ENCODE measurements around the gene LSM14A. TPM values are rescaled to one million over a fixed set of nuclear protein-coding genes. Genes with fewer than 3 reads are reported as not detected.
A peak's percentile ranks its signal among the peaks of the same experiment; 100 is the strongest.

Gene LSM14A
- total and polyA plus RNA-seq, 2 of the 8 experiments (the other 6 are each of a cell fraction or from before 2014, with no cell fraction given) = 117 to 195 TPM

GRCh38 chr19:34225659-34226015 lies 53.3 kb downstream of the LSM14A start:
- Histone ChIP-seq H3K18ac (ENCODE audit: extremely low read depth, low read length) (no peak overlapping the region), H4K20me1 (replicated peaks in 1 of 2; ENCODE audit: control insufficient read depth in 1 of 2, insufficient read depth in 2 of 2, low read length in 2 of 2) (peaks cover 2 to 5% of the 10 kb centered on the region in 2 experiments), H3K36me3 (ENCODE audit: control insufficient read depth in 2 of 4, insufficient read depth in 4 of 4, low read length in 3 of 4) (peaks cover 25 to 93% (median 43%) of the 10 kb centered on the region in 4 experiments), H2BK15ac (ENCODE audit: low read length) (no peak overlapping the region), H3K27ac (ENCODE audit: low read depth, low read length) (no peak overlapping the region), H4K5ac (ENCODE audit: insufficient read length, low read depth, low read length) (no peak overlapping the region), H3K4ac (replicated peaks; ENCODE audit: insufficient read length, low read depth, low read length) (no peak overlapping the region), H3K9ac (replicated peaks in 1 of 4; ENCODE audit: extremely low read depth in 1 of 4, low read depth in 3 of 4, low read length in 3 of 4) (no peak overlapping the region), H4K8ac (ENCODE audit: extremely low read depth, insufficient read depth, low read length) (no peak overlapping the region), H3K23ac (ENCODE audit: insufficient read length) (no peak overlapping the region), H3K23me2 (ENCODE audit: low read depth, low read length) (no peaks in the 10 kb centered on the region), H2AK5ac (ENCODE audit: low read depth, low read length) (no peak overlapping the region), H2BK20ac (ENCODE audit: low read length) (no peak overlapping the region), H2BK12ac (ENCODE audit: low read depth, low read length) (no peak overlapping the region), H2BK120ac (replicated peaks; ENCODE audit: low read depth, low read length) (no peak overlapping the region), H3K56ac (replicated peaks; ENCODE audit: insufficient read length, low read depth, low read length) (no peak overlapping the region), H2BK5ac (ENCODE audit: low read depth, low read length) (peak overlapping the region; percentile 49; the same call in 1 of the 2 replicates), H3K4me2 (ENCODE audit: insufficient read depth in 1 of 2, low read depth in 2 of 2, low read length in 2 of 2) (no peak overlapping the region; a peak in 1 of 4 replicates), H3K14ac (ENCODE audit: insufficient read length) (no peak overlapping the region), H4K91ac (replicated peaks; ENCODE audit: insufficient read length, low read length) (no peak overlapping the region), H2AFZ (ENCODE audit: low read length) (no peak overlapping the region), H3K4me1 (replicated peaks in 1 of 4; ENCODE audit: control insufficient read depth in 3 of 4, insufficient read depth in 4 of 4, low read length in 3 of 4) (peaks cover 8 to 17% (median 13%) of the 10 kb centered on the region in 4 experiments), H3K9me3 (ENCODE audit: insufficient read depth in 2 of 2, low read depth in 1 of 2, low read length in 1 of 2) (no peaks in the 10 kb centered on the region), H3K79me1 (ENCODE audit: low read depth, low read length) (peaks cover 3% of the 10 kb centered on the region; the same call in 1 of the 2 replicates), H3K27me3 (replicated peaks in 1 of 4; ENCODE audit: control insufficient read depth in 3 of 4, extremely low read depth in 1 of 4, insufficient read depth in 3 of 4, low read length in 3 of 4) (no peaks in the 10 kb centered on the region), H3K79me2 (ENCODE audit: control insufficient read depth in 1 of 2, insufficient read depth in 2 of 2, low read length in 2 of 2) (no peaks in the 10 kb centered on the region; a peak in 1 of 4 replicates), H3K4me3 (ENCODE audit: extremely low read depth in 1 of 4, insufficient read depth in 2 of 4, low read depth in 3 of 4, low read length in 4 of 4) (no peak overlapping the region)
- CTCF ChIA-PET (ENCODE audit: partially characterized antibody) = interaction anchor here (0.7 to 1.6 kb wide), 5 partner anchors 11 to 79 kb away, joined by 3 to 4 read pairs (median 3); no protein-coding TSS in a partner anchor
- POLR2A ChIA-PET (ENCODE audit: partially characterized antibody) = interaction anchor here (1.5 to 1.8 kb wide), 3 partner anchors 9 to 52 kb away, joined by 3 to 7 read pairs (median 6); no protein-coding TSS in a partner anchor
- no peak for DNase-seq (ENCODE audit: low read depth in 1 of 2, low spot score in 2 of 2)
- no peak for FAIRE-seq
- no peak for TF ChIP-seq TAF1 (IDR thresholded peaks at IDR 0.05; ENCODE audit: low read depth, low read length)
- TF ChIP-seq TCF12 (IDR thresholded peaks at IDR 0.05; ENCODE audit: low read depth, low read length) = no peak
- TF ChIP-seq JUND (IDR thresholded peaks at IDR 0.05; ENCODE audit: low read length) = no peak
- no peak for TF ChIP-seq EP300 (IDR thresholded peaks at IDR 0.05; ENCODE audit: borderline replicate concordance in 1 of 2, low read depth in 2 of 2, low read length in 2 of 2)
- no peak for TF ChIP-seq MAX (IDR thresholded peaks at IDR 0.05)
- TF ChIP-seq, protein P1, sequence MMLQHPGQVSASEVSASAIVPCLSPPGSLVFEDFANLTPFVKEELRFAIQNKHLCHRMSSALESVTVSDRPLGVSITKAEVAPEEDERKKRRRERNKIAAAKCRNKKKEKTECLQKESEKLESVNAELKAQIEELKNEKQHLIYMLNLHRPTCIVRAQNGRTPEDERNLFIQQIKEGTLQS (IDR thresholded peaks at IDR 0.05; ENCODE audit: insufficient read depth, low read depth, low read length) = no peak
- no peak for TF ChIP-seq SIRT6 (IDR thresholded peaks at IDR 0.05; ENCODE audit: low read length)
- TF ChIP-seq ZNF274 (IDR thresholded peaks at IDR 0.05; ENCODE audit: borderline replicate concordance, extremely low read depth, low read length) = no peak
- no peak for TF ChIP-seq CEBPB (IDR thresholded peaks at IDR 0.05; ENCODE audit: low read depth, low read length)
- TF ChIP-seq POLR2A (IDR thresholded peaks at IDR 0.05; ENCODE audit: control extremely low read depth in 1 of 2, low read depth in 2 of 2, low read length in 2 of 2) = no peak
- TF ChIP-seq JUN (IDR thresholded peaks at IDR 0.05; ENCODE audit: low read depth, low read length) = no peak
- no peak for TF ChIP-seq KDM5A (IDR thresholded peaks at IDR 0.05; ENCODE audit: low read length)
- TF ChIP-seq RFX5 (IDR thresholded peaks at IDR 0.05; ENCODE audit: borderline replicate concordance, low read depth, low read length) = no peak
- no peak for TF ChIP-seq GTF2F1 (IDR thresholded peaks at IDR 0.05; ENCODE audit: borderline replicate concordance, low read depth, low read length)
- TF ChIP-seq KDM1A (IDR thresholded peaks at IDR 0.05; ENCODE audit: borderline replicate concordance, low read length) = no peak
- no peak for TF ChIP-seq CHD1 (IDR thresholded peaks at IDR 0.05; ENCODE audit: low read depth, low read length)
